Vagina (tissue), 2 donors: ENCODE results near the gene DYRK1A. TPM values are rescaled to one million over a fixed set of nuclear protein-coding genes. Genes with fewer than 3 reads are reported as not detected.

Experiments
- DNase-seq, 2 donors: peaks; one replicate each; pipeline ENCODE4 v3.0.0-alpha.2; 2017; ENCODE audit errors: extremely low spot score in 2 of 2
- H3K27ac ChIP-seq: fragments of 200-600 bp; sonication (generic); one replicate; pipeline ENCODE4 v1.5.1; 2019
- H3K27me3 ChIP-seq: fragments of 200-600 bp; sonication (generic); one replicate; pipeline ENCODE4 v1.5.1; 2019
- H3K36me3 ChIP-seq, 2 donors: fragments of 200-600 bp; sonication (generic); one replicate each; pipeline ENCODE4 v1.5.1; 2017 to 2019
- H3K4me1 ChIP-seq: fragments of 200-600 bp; sonication (generic); one replicate; pipeline ENCODE4 v1.5.1; 2019
- H3K4me3 ChIP-seq, 2 donors: fragments of 200-600 bp; sonication (generic); 1 replicate in 1 of 2; 2 replicates in 1 of 2; pipeline ENCODE4 v1.5.1; 2016 to 2019
- H3K9me3 ChIP-seq: fragments of 200-600 bp; sonication (generic); one replicate; pipeline ENCODE4 v1.5.1; 2019
- CTCF ChIP-seq, 3 experiments: fragments of 450-650 bp in 2 of 3; fragments of 200-600 bp in 1 of 3; sonication (generic) in 1 of 3; IDR thresholded peaks; one replicate each; pipeline ENCODE4 v1.5.1; 2017 to 2019; ENCODE audit warnings: antibody characterized with exemption in 3 of 3, mild to moderate bottlenecking in 2 of 3, moderate library complexity in 2 of 3
- POLR2A ChIP-seq, 2 donors: fragments of 450-650 bp; IDR thresholded peaks; one replicate each; pipeline ENCODE4 v1.6.1; 2017; ENCODE audit warnings: antibody characterized with exemption in 2 of 2, mild to moderate bottlenecking in 2 of 2, moderate library complexity in 2 of 2
- POLR2AphosphoS5 ChIP-seq, 2 donors: sonication (generic); formaldehyde crosslinking; IDR thresholded peaks; one replicate each; pipeline ENCODE4 v1.9.0; 2017; ENCODE audit warnings: antibody characterized with exemption in 2 of 2, mild to moderate bottlenecking in 2 of 2, low read depth in 1 of 2; ENCODE audit not compliant: insufficient read depth in 1 of 2
- intact Hi-C: fragments of 100-400 bp; cut with DNase I; formaldehyde crosslinking; loops from one replicate; pipeline ENCODE4 v1.15.1; 2023
- total RNA-seq: library from RNA; depleted of rRNA; stranded (reverse); fragments of >200 nt; gene quantifications from one replicate; pipeline ENCODE4 v1.2.3, GENCODE V29; 2016

DYRK1A gene
- total RNA-seq, 1 donor from 2014 or later: 78.1 TPM

GRCh38 chr21:37425684-37426083 lies 59.1 kb downstream of the DYRK1A start:
- TF ChIP-seq POLR2AphosphoS5 (IDR thresholded peaks at IDR 0.05; ENCODE audit: insufficient read depth in 1 of 2, low read depth in 1 of 2) (no peak), CTCF (IDR thresholded peaks at IDR 0.05) (no peak), POLR2A (IDR thresholded peaks at IDR 0.05) (no peak)
- H3K4me1 ChIP-seq: peaks cover 29% of the 10 kb centered on the region
- H3K27ac ChIP-seq: no peak overlapping the region
- H3K9me3 ChIP-seq: no peaks in the 10 kb centered on the region
- no peak overlapping the region for H3K4me3 ChIP-seq
- DNase-seq: no peak
- H3K27me3 ChIP-seq: no peaks in the 10 kb centered on the region
- no peaks in the 10 kb centered on the region for H3K36me3 ChIP-seq
- intact Hi-C loops: no loop called here

GRCh38 chr21:37427221-37427620 lies 60.6 kb downstream of the DYRK1A start:
- no peak for DNase-seq
- no peak for TF ChIP-seq POLR2AphosphoS5 (IDR thresholded peaks at IDR 0.05; ENCODE audit: insufficient read depth in 1 of 2, low read depth in 1 of 2)
- no peak for TF ChIP-seq POLR2A (IDR thresholded peaks at IDR 0.05)
- no peak for TF ChIP-seq CTCF (IDR thresholded peaks at IDR 0.05)
- H3K4me1 ChIP-seq: peaks cover 35% of the 10 kb centered on the region
- H3K27me3 ChIP-seq: no peaks in the 10 kb centered on the region
- H3K36me3 ChIP-seq: no peaks in the 10 kb centered on the region
- no peaks in the 10 kb centered on the region for H3K9me3 ChIP-seq
- no peak overlapping the region for H3K27ac ChIP-seq
- intact Hi-C loops: no loop called here
- no peak overlapping the region for H3K4me3 ChIP-seq

- Histone ChIP-seq H3K4me3 (no peak overlapping the region), H3K9me3 (no peaks in the 10 kb centered on the region), H3K4me1 (peaks cover 45% of the 10 kb centered on the region), H3K27ac (no peak overlapping the region), H3K36me3 (no peaks in the 10 kb centered on the region), H3K27me3 (no peaks in the 10 kb centered on the region)
- intact Hi-C loops: no loop called here
- no peak for DNase-seq
- TF ChIP-seq CTCF (IDR thresholded peaks at IDR 0.05): no peak
- TF ChIP-seq POLR2AphosphoS5 (IDR thresholded peaks at IDR 0.05; ENCODE audit: insufficient read depth in 1 of 2, low read depth in 1 of 2): no peak
- TF ChIP-seq POLR2A (IDR thresholded peaks at IDR 0.05): no peak
Observed at GRCh38 chr21:37429356-37429755, 62.8 kb downstream of the DYRK1A start.

- H3K4me3 ChIP-seq: no peak overlapping the region
- H3K36me3 ChIP-seq: no peaks in the 10 kb centered on the region
- no peaks in the 10 kb centered on the region for H3K9me3 ChIP-seq
- TF ChIP-seq POLR2AphosphoS5 (IDR thresholded peaks at IDR 0.05; ENCODE audit: insufficient read depth in 1 of 2, low read depth in 1 of 2) (peak in 1 of 2 donors; percentile 20), CTCF (IDR thresholded peaks at IDR 0.05) (no peak)
- intact Hi-C loops: no loop called here
- DNase-seq: no peak
- H3K4me1 ChIP-seq: peaks cover 49% of the 10 kb centered on the region
- H3K27ac ChIP-seq: no peak overlapping the region
- H3K27me3 ChIP-seq: no peaks in the 10 kb centered on the region
Observed at GRCh38 chr21:37430184-37430821, 63.7 kb downstream of the DYRK1A start.

- intact Hi-C loops: no loop called here
- no peak overlapping the region for H3K4me3 ChIP-seq
- H3K27ac ChIP-seq: no peak overlapping the region
- no peaks in the 10 kb centered on the region for H3K36me3 ChIP-seq
- H3K4me1 ChIP-seq: peaks cover 58% of the 10 kb centered on the region
- no peaks in the 10 kb centered on the region for H3K27me3 ChIP-seq
- TF ChIP-seq CTCF (IDR thresholded peaks at IDR 0.05) (no peak), POLR2AphosphoS5 (IDR thresholded peaks at IDR 0.05; ENCODE audit: insufficient read depth in 1 of 2, low read depth in 1 of 2) (no peak), POLR2A (IDR thresholded peaks at IDR 0.05) (no peak)
- H3K9me3 ChIP-seq: no peaks in the 10 kb centered on the region
- DNase-seq: no peak
Observed at GRCh38 chr21:37431243-37431642, 64.7 kb downstream of the DYRK1A start.
